Measurements from ENCODE around the gene FOXP1. TPM values are rescaled to one million over a fixed set of nuclear protein-coding genes. Genes with fewer than 3 reads are reported as not detected.

Gene FOXP1
- total and polyA plus RNA-seq, 8 donors: 13.4 to 74.1 (median 44.1) TPM

DNA sequence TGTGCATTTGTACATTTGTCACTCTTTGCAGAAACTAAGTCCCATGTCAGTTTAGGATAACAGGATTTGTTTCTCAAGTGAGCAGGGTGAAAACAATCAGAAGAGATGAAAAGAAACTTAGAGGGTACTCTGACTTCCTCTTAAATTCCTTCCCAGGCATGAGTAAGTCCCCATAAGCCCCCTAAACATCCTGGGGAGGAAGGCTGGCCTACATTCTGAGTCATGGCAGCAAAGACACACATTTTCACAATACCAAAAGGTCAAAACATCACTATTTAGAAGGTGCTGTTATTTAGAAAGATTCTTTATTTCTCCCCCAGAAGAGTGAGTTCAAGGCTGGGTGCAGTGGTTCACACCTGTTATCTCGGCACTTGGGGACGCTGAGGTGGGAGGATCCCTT is 7.6 kb upstream of the FOXP1 start:
- DNase-seq (no peak), ATAC-seq (no peak), FAIRE-seq (no peak)
- Histone ChIP-seq H3K27ac (no peak overlapping the region), H3K9me3 (no peaks in the 10 kb centered on the region), H3K4me1 (peaks cover 4 to 9% (median 4%) of the 10 kb centered on the region in 3 donors), H3K4me3 (no peak overlapping the region), H3K27me3 (no peaks in the 10 kb centered on the region), H3K36me3 (no peaks in the 10 kb centered on the region)
- 97 to 100% methylated on average over 2 of the region's 2 CpGs for WGBS, 2 donors
- TF ChIP-seq, protein P1, sequence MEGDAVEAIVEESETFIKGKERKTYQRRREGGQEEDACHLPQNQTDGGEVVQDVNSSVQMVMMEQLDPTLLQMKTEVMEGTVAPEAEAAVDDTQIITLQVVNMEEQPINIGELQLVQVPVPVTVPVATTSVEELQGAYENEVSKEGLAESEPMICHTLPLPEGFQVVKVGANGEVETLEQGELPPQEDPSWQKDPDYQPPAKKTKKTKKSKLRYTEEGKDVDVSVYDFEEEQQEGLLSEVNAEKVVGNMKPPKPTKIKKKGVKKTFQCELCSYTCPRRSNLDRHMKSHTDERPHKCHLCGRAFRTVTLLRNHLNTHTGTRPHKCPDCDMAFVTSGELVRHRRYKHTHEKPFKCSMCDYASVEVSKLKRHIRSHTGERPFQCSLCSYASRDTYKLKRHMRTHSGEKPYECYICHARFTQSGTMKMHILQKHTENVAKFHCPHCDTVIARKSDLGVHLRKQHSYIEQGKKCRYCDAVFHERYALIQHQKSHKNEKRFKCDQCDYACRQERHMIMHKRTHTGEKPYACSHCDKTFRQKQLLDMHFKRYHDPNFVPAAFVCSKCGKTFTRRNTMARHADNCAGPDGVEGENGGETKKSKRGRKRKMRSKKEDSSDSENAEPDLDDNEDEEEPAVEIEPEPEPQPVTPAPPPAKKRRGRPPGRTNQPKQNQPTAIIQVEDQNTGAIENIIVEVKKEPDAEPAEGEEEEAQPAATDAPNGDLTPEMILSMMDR (IDR thresholded peaks at IDR 0.05): no peak
- intact Hi-C loops (cut with DNase I): no loop called here

DNA sequence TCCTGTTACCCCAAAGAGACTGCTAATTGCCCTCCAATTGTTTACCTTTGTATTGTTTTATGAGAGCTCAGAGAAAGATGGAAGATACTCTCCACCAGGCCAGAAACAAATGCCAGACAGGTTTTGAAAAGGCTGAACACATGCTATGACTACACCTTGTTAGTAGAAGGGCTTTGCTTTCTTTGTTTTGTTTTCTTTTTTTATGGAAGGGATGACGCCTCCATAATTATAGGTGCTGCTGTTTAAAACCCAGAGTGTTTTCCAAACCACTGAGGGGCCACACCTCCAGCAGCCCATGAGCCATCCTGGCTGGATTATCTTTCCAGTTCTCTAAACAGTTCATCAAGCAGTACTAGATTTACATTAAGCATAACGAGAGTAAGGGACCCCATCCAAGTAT is 5.6 kb upstream of the FOXP1 start:
- Histone ChIP-seq H3K36me3 (no peaks in the 10 kb centered on the region), H3K27me3 (no peaks in the 10 kb centered on the region), H3K4me1 (peaks cover 11 to 15% (median 12%) of the 10 kb centered on the region in 3 donors), H3K4me3 (no peak overlapping the region), H3K27ac (no peak overlapping the region), H3K9me3 (no peaks in the 10 kb centered on the region)
- FAIRE-seq (no peak), DNase-seq (no peak), ATAC-seq (no peak)
- WGBS, 2 donors: 69 to 84% methylated on average over 2 of the region's 2 CpGs
- TF ChIP-seq, protein P1 (IDR thresholded peaks at IDR 0.05): no peak
- intact Hi-C loops (cut with DNase I): loop anchor here in 2 of 3 donors (10.0 kb wide), 2 partner anchors 584 to 1044 kb away; no protein-coding TSS in a partner anchor

DNA sequence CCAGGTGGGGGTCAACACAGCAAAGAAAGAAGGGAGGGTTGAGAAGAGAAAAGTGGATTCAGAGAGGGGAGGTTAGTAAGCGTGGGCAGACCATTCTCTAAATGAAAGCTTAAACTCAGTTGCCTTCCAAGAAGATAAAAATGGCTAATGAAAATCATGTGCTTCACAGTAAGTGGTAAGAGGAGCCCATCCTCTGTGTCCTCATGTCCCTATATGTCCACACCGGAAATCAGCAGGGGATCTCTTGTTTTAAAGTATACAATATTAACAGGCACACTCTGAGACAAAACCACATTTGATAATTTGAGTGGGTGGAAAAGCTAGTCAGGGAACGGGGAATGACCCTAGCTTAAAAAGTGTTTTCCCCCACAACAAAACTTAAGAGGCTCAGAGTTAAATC is 4.4 kb upstream of the FOXP1 start:
- Histone ChIP-seq H3K4me1 (peaks cover 11 to 15% (median 12%) of the 10 kb centered on the region in 3 donors), H3K27me3 (no peaks in the 10 kb centered on the region), H3K9me3 (no peaks in the 10 kb centered on the region), H3K4me3 (no peak overlapping the region), H3K27ac (no peak overlapping the region), H3K36me3 (no peaks in the 10 kb centered on the region)
- ATAC-seq: no peak
- no peak for FAIRE-seq
- intact Hi-C loops (cut with DNase I): loop anchor here in 2 of 3 donors (10.0 kb wide), 2 partner anchors 583 to 1043 kb away; no protein-coding TSS in a partner anchor
- TF ChIP-seq, protein P1 (IDR thresholded peaks at IDR 0.05): no peak
- 87 to 90% methylated on average over 3 of the region's 3 CpGs for WGBS, 2 donors
- no peak for DNase-seq

DNA sequence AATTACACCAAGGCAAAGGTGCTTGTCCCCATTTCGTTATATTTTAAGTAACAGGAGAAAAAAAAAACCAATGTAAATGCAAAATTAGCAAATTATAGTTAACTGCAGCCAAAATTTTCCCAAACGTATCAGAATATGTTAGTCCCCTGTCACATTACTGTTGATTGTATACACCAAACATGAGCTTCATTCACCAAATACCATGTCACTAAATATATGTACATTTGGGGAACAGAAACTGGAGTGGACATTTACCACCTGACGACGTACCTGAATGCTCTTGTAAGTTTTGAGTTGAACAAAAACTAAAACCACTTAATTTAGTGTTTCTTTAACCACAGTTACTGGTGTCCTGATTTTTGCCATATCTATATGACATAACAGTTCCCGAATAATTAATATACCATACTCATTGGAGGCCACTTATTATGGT is 3.3 kb upstream of the FOXP1 start:
- ATAC-seq: no peak
- peaks cover 11 to 15% (median 12%) of the 10 kb centered on the region in 3 donors for H3K4me1 ChIP-seq
- no peaks in the 10 kb centered on the region for H3K27me3 ChIP-seq
- no peak for DNase-seq
- no peaks in the 10 kb centered on the region for H3K36me3 ChIP-seq
- 24 to 36% methylated on average over 5 of the region's 5 CpGs for WGBS, 2 donors
- no peak overlapping the region for H3K4me3 ChIP-seq
- H3K9me3 ChIP-seq: no peaks in the 10 kb centered on the region
- TF ChIP-seq, protein P1 (IDR thresholded peaks at IDR 0.05): peak in 1 of 4 donors; percentile 11
- no peak overlapping the region for H3K27ac ChIP-seq
- intact Hi-C loops (cut with DNase I): loop anchor here in 2 of 3 donors (10.0 kb wide), 2 partner anchors 582 to 1042 kb away; no protein-coding TSS in a partner anchor
- no peak for FAIRE-seq
